Right lobe of liver (tissue), 4 donors: ENCODE measurements around the gene ZDHHC9.

Experiments
- CTCF ChIP-seq, 4 donors: fragments of 200-600 bp in 3 of 4; fragments of 450-650 bp in 1 of 4; IDR thresholded peaks; one replicate each; pipeline versions ENCODE4 v1.5.1 to v1.8.0; 2016 to 2022; ENCODE audit warnings: antibody characterized with exemption in 4 of 4, mild to moderate bottlenecking in 2 of 4
- POLR2A ChIP-seq: fragments of 450-650 bp; IDR thresholded peaks from one replicate; pipeline ENCODE4 v1.6.1; 2017; ENCODE audit warnings: antibody characterized with exemption, mild to moderate bottlenecking
- donor health status: DM: no; HTN: no; CAD: no.
- donor health status: DM: no; HTN: no; CAD: no.
- donor health status: DM: no; HTN: yes; CAD: no.

- TF ChIP-seq POLR2A (no peak), CTCF (IDR thresholded peaks at IDR 0.05) (no peak)
Measured at GRCh38 chrX:129795584-129795983, 48.1 kb downstream of the ZDHHC9 start.
